Liver (tissue), 9 donors: ENCODE results near the gene DIABLO. TPM values are rescaled to one million over a fixed set of nuclear protein-coding genes. Genes with fewer than 3 reads are reported as not detected.

ENCODE experiments used
- DNase-seq: peaks from one replicate; pipeline ENCODE4 v3.0.0-alpha.2; 2017; ENCODE audit warnings: low spot score
- H3K27ac ChIP-seq, 2 donors: one replicate each; pipeline ENCODE4 v1.7.0; 2013; ENCODE audit warnings: inconsistent platforms in 2 of 2, low read length in 2 of 2, control low read depth in 1 of 2, low read depth in 1 of 2, mild to moderate bottlenecking in 1 of 2
- H3K27me3 ChIP-seq, 4 donors: one replicate each; pipeline versions ENCODE4 v1.6.1 to v1.7.0; 2013; ENCODE audit warnings: low read length in 3 of 4, inconsistent platforms in 1 of 4, mild to moderate bottlenecking in 1 of 4, moderate library complexity in 1 of 4; ENCODE audit not compliant: control insufficient read depth in 4 of 4, insufficient read depth in 4 of 4
- H3K36me3 ChIP-seq, 4 donors: one replicate each; pipeline versions ENCODE4 v1.6.1 to v1.7.0; 2013; ENCODE audit warnings: low read length in 3 of 4, mild to moderate bottlenecking in 3 of 4, low read depth in 1 of 4, moderate library complexity in 1 of 4; ENCODE audit not compliant: control insufficient read depth in 4 of 4, insufficient read depth in 3 of 4
- H3K4me1 ChIP-seq, 4 donors: one replicate each; pipeline versions ENCODE4 v1.6.1 to v1.7.0; 2013; ENCODE audit warnings: low read length in 3 of 4, mild to moderate bottlenecking in 3 of 4, moderate library complexity in 1 of 4; ENCODE audit not compliant: control insufficient read depth in 4 of 4, insufficient read depth in 4 of 4
- H3K4me3 ChIP-seq, 3 donors: one replicate each; pipeline versions ENCODE4 v1.6.1 to v1.7.0; 2013; ENCODE audit warnings: low read length in 3 of 3, control low read depth in 1 of 3, low read depth in 1 of 3, mild to moderate bottlenecking in 1 of 3
- H3K9ac ChIP-seq, 2 donors: one replicate each; pipeline ENCODE4 v1.7.0; 2013; ENCODE audit warnings: low read length in 2 of 2, mild to moderate bottlenecking in 2 of 2, moderate library complexity in 2 of 2, control low read depth in 1 of 2, low read depth in 1 of 2
- H3K9me3 ChIP-seq, 4 donors: one replicate each; pipeline versions ENCODE4 v1.6.1 to v1.7.0; 2013; ENCODE audit warnings: low read length in 3 of 4; ENCODE audit not compliant: control insufficient read depth in 4 of 4
- EGR1 ChIP-seq, 2 donors: IDR thresholded peaks; 2 replicates each; pipeline ENCODE4 v1.6.1; 2016 to 2018; ENCODE audit warnings: antibody characterized with exemption in 2 of 2, low read depth in 2 of 2
- FOXA1 ChIP-seq: IDR thresholded peaks from 2 replicates; pipeline ENCODE4 v1.6.1; 2016; ENCODE audit warnings: antibody characterized with exemption
- FOXA2 ChIP-seq: IDR thresholded peaks from 2 replicates; pipeline ENCODE4 v1.6.1; 2016; ENCODE audit warnings: antibody characterized with exemption
- GABPA ChIP-seq, 2 donors: IDR thresholded peaks in 1 of 2; conservative IDR thresholded peaks in 1 of 2; 2 replicates each; pipeline ENCODE4 v1.6.1; 2016; ENCODE audit warnings: antibody characterized with exemption in 2 of 2, mild to moderate bottlenecking in 1 of 2, moderate library complexity in 1 of 2
- HNF4A ChIP-seq, 2 donors: conservative IDR thresholded peaks; 2 replicates each; pipeline ENCODE4 v1.6.1; 2016; ENCODE audit warnings: antibody characterized with exemption in 2 of 2, mild to moderate bottlenecking in 2 of 2
- HNF4G ChIP-seq: IDR thresholded peaks from 2 replicates; pipeline ENCODE4 v1.6.1; 2016; ENCODE audit warnings: antibody characterized with exemption
- JUND ChIP-seq, 2 donors: IDR thresholded peaks; 2 replicates each; pipeline ENCODE4 v1.6.1; 2016; ENCODE audit warnings: antibody characterized with exemption in 2 of 2
- MAX ChIP-seq: IDR thresholded peaks from 2 replicates; pipeline ENCODE4 v1.6.1; 2016; ENCODE audit warnings: antibody characterized with exemption
- NR2F2 ChIP-seq: IDR thresholded peaks from 2 replicates; pipeline ENCODE4 v1.6.1; 2016; ENCODE audit warnings: antibody characterized with exemption
- RAD21 ChIP-seq, 2 donors: IDR thresholded peaks; 2 replicates each; pipeline ENCODE4 v1.6.1; 2016; ENCODE audit warnings: antibody characterized with exemption in 2 of 2, mild to moderate bottlenecking in 2 of 2
- RXRA ChIP-seq, 2 donors: IDR thresholded peaks; 2 replicates each; pipeline ENCODE4 v1.6.1; 2017 to 2018; ENCODE audit warnings: antibody characterized with exemption in 2 of 2, mild to moderate bottlenecking in 1 of 2
- SP1 ChIP-seq: IDR thresholded peaks from 2 replicates; pipeline ENCODE4 v1.6.1; 2018; ENCODE audit warnings: antibody characterized with exemption, mild to moderate bottlenecking
- TAF1 ChIP-seq: conservative IDR thresholded peaks from 2 replicates; pipeline ENCODE4 v1.6.1; 2016; ENCODE audit warnings: antibody characterized with exemption, mild to moderate bottlenecking
- YY1 ChIP-seq: IDR thresholded peaks from 2 replicates; pipeline ENCODE4 v1.6.1; 2016; ENCODE audit warnings: antibody characterized with exemption, mild to moderate bottlenecking
- WGBS: extraction: QIAGEN DNeasy Blood & Tissue Kit; methylation state at CpG from one replicate; pipeline ENCODE4 v1.1.7; 2013; 5-methylcytosine and 5-hydroxymethylcytosine counted together
- polyA plus RNA-seq, 2 donors: library from polyadenylated mRNA; stranded (reverse) in 1 of 2; unstranded in 1 of 2; fragments of 200-250 nt in 1 of 2; fragments of >200 nt in 1 of 2; fragmentation: Nextera tagmentation in 1 of 2; extraction: Ambion mirVana in 1 of 2; gene quantifications; one replicate each; pipeline versions ENCODE4 v1.2.1 to v1.2.3, GENCODE V29; 2013 to 2015
- total RNA-seq, 2 donors: library from RNA; depleted of rRNA; stranded (reverse); fragments of >200 nt; gene quantifications; one replicate each; pipeline ENCODE4 v1.2.3, GENCODE V29; 2014
- TF ChIP-seq, protein P1 (sequence below): IDR thresholded peaks from 2 replicates; pipeline ENCODE4 v1.6.1; 2016; ENCODE audit warnings: antibody characterized with exemption, mild to moderate bottlenecking
- TF ChIP-seq, protein P2 (sequence below): IDR thresholded peaks from 2 replicates; pipeline ENCODE4 v1.6.1; 2016; ENCODE audit warnings: antibody characterized with exemption
- TF ChIP-seq, protein P3 (sequence below): IDR thresholded peaks from 2 replicates; pipeline ENCODE4 v1.6.1; 2016; ENCODE audit warnings: antibody characterized with exemption
- donor health status: healthy.
- donor health status: healthy.
- donor health status: healthy.
- donor health status: healthy.
- donor health status: healthy.

DIABLO gene
- total and polyA plus RNA-seq, 4 donors, result 20.4 to 34.4 (median 28.5) TPM

- H3K9ac ChIP-seq, result no peak overlapping the region
- peaks cover 0 to 7% (median 2%) of the 10 kb centered on the region in 4 donors for H3K27me3 ChIP-seq
- no peaks in the 10 kb centered on the region for H3K9me3 ChIP-seq
- H3K36me3 ChIP-seq, result no peaks in the 10 kb centered on the region
- peaks cover 9 to 20% (median 12%) of the 10 kb centered on the region in 4 donors for H3K4me1 ChIP-seq
- no peak for DNase-seq
- no peak overlapping the region for H3K4me3 ChIP-seq
- no peak overlapping the region for H3K27ac ChIP-seq
- WGBS, result 94% methylated on average over 5 of the region's 5 CpGs
- no peak for TF ChIP-seq RAD21 (IDR thresholded peaks at IDR 0.05)
- TF ChIP-seq RXRA (IDR thresholded peaks at IDR 0.05), result no peak
- TF ChIP-seq YY1, result no peak
- no peak for TF ChIP-seq FOXA2
- TF ChIP-seq, protein P1, sequence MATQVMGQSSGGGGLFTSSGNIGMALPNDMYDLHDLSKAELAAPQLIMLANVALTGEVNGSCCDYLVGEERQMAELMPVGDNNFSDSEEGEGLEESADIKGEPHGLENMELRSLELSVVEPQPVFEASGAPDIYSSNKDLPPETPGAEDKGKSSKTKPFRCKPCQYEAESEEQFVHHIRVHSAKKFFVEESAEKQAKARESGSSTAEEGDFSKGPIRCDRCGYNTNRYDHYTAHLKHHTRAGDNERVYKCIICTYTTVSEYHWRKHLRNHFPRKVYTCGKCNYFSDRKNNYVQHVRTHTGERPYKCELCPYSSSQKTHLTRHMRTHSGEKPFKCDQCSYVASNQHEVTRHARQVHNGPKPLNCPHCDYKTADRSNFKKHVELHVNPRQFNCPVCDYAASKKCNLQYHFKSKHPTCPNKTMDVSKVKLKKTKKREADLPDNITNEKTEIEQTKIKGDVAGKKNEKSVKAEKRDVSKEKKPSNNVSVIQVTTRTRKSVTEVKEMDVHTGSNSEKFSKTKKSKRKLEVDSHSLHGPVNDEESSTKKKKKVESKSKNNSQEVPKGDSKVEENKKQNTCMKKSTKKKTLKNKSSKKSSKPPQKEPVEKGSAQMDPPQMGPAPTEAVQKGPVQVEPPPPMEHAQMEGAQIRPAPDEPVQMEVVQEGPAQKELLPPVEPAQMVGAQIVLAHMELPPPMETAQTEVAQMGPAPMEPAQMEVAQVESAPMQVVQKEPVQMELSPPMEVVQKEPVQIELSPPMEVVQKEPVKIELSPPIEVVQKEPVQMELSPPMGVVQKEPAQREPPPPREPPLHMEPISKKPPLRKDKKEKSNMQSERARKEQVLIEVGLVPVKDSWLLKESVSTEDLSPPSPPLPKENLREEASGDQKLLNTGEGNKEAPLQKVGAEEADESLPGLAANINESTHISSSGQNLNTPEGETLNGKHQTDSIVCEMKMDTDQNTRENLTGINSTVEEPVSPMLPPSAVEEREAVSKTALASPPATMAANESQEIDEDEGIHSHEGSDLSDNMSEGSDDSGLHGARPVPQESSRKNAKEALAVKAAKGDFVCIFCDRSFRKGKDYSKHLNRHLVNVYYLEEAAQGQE, result no peak
- TF ChIP-seq JUND (IDR thresholded peaks at IDR 0.05), result no peak
- TF ChIP-seq NR2F2, result no peak
- TF ChIP-seq, protein P2, sequence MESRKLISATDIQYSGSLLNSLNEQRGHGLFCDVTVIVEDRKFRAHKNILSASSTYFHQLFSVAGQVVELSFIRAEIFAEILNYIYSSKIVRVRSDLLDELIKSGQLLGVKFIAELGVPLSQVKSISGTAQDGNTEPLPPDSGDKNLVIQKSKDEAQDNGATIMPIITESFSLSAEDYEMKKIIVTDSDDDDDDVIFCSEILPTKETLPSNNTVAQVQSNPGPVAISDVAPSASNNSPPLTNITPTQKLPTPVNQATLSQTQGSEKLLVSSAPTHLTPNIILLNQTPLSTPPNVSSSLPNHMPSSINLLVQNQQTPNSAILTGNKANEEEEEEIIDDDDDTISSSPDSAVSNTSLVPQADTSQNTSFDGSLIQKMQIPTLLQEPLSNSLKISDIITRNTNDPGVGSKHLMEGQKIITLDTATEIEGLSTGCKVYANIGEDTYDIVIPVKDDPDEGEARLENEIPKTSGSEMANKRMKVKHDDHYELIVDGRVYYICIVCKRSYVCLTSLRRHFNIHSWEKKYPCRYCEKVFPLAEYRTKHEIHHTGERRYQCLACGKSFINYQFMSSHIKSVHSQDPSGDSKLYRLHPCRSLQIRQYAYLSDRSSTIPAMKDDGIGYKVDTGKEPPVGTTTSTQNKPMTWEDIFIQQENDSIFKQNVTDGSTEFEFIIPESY, result no peak
- TF ChIP-seq, protein P3, sequence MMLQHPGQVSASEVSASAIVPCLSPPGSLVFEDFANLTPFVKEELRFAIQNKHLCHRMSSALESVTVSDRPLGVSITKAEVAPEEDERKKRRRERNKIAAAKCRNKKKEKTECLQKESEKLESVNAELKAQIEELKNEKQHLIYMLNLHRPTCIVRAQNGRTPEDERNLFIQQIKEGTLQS, result no peak
- TF ChIP-seq SP1, result no peak
- no peak for TF ChIP-seq EGR1 (IDR thresholded peaks at IDR 0.05; ENCODE audit: low read depth in 2 of 2)
- TF ChIP-seq MAX, result no peak
- no peak for TF ChIP-seq GABPA (IDR thresholded peaks at IDR 0.05 in 1 of 2, conservative IDR thresholded peaks at IDR 0.05 in 1 of 2)
- TF ChIP-seq HNF4G, result no peak
- TF ChIP-seq FOXA1, result no peak
- no peak for TF ChIP-seq HNF4A (conservative IDR thresholded peaks at IDR 0.05)
These were observed 24.5 kb downstream of the DIABLO start for GRCh38 chr12:122201381-122201780.

DNA sequence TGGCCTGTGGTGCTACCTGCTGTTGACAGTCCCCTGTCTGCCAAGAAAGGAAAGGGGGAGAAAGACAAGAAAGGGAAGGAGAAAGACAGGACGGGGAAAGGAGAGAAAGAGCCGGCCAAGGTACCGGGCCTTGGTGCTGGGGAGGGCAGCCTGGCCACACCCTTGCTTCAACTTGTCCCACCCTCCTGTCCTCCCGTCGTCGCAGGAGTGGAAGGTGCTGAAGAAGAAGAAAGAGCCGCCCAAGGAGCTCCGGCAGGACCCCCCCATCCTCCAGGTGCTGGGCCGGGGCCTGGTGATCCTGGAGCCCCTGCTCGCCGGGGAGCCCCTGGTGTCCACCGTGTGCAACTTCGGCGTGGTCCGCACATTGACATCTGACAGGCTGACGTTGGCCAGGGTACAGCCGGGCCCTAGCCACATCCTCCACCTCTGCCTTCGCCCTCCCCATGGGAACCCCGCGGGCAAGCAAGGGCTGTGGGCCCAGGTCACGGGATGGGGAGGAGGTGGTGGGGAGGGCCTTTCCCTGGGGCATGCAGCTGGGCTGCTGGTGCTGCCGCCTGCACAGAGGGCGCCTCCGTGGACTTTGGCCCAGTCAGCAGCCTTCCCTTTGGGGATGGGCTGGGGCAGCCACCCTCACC, 25.2 kb downstream of the DIABLO start:
- Histone ChIP-seq H3K9ac (no peak overlapping the region), H3K4me1 (peaks cover 9 to 20% (median 12%) of the 10 kb centered on the region in 4 donors), H3K4me3 (no peak overlapping the region), H3K9me3 (no peaks in the 10 kb centered on the region), H3K27me3 (peaks cover 0 to 7% (median 2%) of the 10 kb centered on the region in 4 donors), H3K27ac (no peak overlapping the region), H3K36me3 (no peaks in the 10 kb centered on the region)
- DNase-seq, result no peak
- TF ChIP-seq, protein P3, result no peak
- TF ChIP-seq, protein P2, result no peak
- no peak for TF ChIP-seq MAX
- TF ChIP-seq NR2F2, result no peak
- TF ChIP-seq SP1, result no peak
- TF ChIP-seq, protein P1, result no peak
- TF ChIP-seq YY1, result no peak
- no peak for TF ChIP-seq FOXA2
- no peak for TF ChIP-seq JUND (IDR thresholded peaks at IDR 0.05)
- TF ChIP-seq RAD21 (IDR thresholded peaks at IDR 0.05), result no peak
- TF ChIP-seq TAF1, result no peak
- no peak for TF ChIP-seq HNF4G
- no peak for TF ChIP-seq FOXA1
- no peak for TF ChIP-seq GABPA (IDR thresholded peaks at IDR 0.05 in 1 of 2, conservative IDR thresholded peaks at IDR 0.05 in 1 of 2)
- no peak for TF ChIP-seq HNF4A (conservative IDR thresholded peaks at IDR 0.05)
- WGBS, result 65% methylated on average over 24 of the region's 24 CpGs
